ENCODE results near the gene TNS3. TPM values are rescaled to one million over a fixed set of nuclear protein-coding genes. Genes with fewer than 3 reads are reported as not detected.

TNS3 gene
- total and polyA plus RNA-seq, 10 of the 15 experiments (the other 5 are each of a cell fraction or from before 2014, with no cell fraction given), result 0.27 to 2.7 (median 0.79) TPM

- WGBS (ENCODE audit: insufficient coverage, insufficient replicate concordance, low lambda C conversion rate, missing lambda C conversion rate), result 36% methylated on average over 6 of the region's 6 CpGs
- ChIA-PET RAD21 (ENCODE audit: unreplicated experiment) (no interaction called here), SMC1A (ENCODE audit: uncharacterized antibody, unreplicated experiment) (no interaction called here), CTCF (interaction anchor here (0.7 kb wide), 1 partner anchor 30 kb away, joined by 3 read pairs; no protein-coding TSS in a partner anchor), POLR2A (no interaction called here)
- in situ Hi-C loops (cut with MboI) (no loop called here), intact Hi-C loops (cut with micrococcal nuclease; ENCODE audit: unreplicated experiment) (no loop called here)
- no peak overlapping the region for H3K9ac ChIP-seq (ENCODE audit: control insufficient read depth, insufficient read depth, low read length)
- BruUV-seq (replicated peaks), result no TSS peak
- H3K4me1 ChIP-seq (ENCODE audit: control insufficient read depth, insufficient read depth, low read length), result peaks cover 12% of the 10 kb centered on the region
- H2AFZ ChIP-seq (ENCODE audit: control insufficient read depth, low read depth, low read length), result no peak overlapping the region
- H3K36me3 ChIP-seq (ENCODE audit: control insufficient read depth in 2 of 2, insufficient read depth in 2 of 2, low read length in 1 of 2), result no peaks in the 10 kb centered on the region
- TF ChIP-seq RAD21 (IDR thresholded peaks at IDR 0.05; ENCODE audit: insufficient read depth, low read depth, low read length) (no peak), STAT1 (conservative IDR thresholded peaks at IDR 0.05) (no peak), PAX5 (IDR thresholded peaks at IDR 0.05; ENCODE audit: borderline replicate concordance, low read depth, low read length) (no peak)
- no peak overlapping the region for H3K27ac ChIP-seq (ENCODE audit: control insufficient read depth, insufficient read depth)
- no peak overlapping the region for H3K4me2 ChIP-seq (ENCODE audit: control insufficient read depth, insufficient read depth)
- H3K9me3 ChIP-seq (replicated peaks; ENCODE audit: control insufficient read depth, insufficient read depth, low read length), result no peaks in the 10 kb centered on the region
- H3K27me3 ChIP-seq (replicated peaks in 1 of 2; ENCODE audit: control insufficient read depth in 2 of 2, insufficient read depth in 2 of 2, low read length in 1 of 2), result no peaks in the 10 kb centered on the region; a peak in 1 of 4 replicates
- no peaks in the 10 kb centered on the region for H4K20me1 ChIP-seq (ENCODE audit: control insufficient read depth, insufficient read depth)
- DNase-seq (ENCODE audit: low read depth, low spot score) (no peak), FAIRE-seq (no peak), ATAC-seq (no peak)
- no peak overlapping the region for H3K4me3 ChIP-seq
- H3K79me2 ChIP-seq (ENCODE audit: control insufficient read depth, insufficient read depth, low read length), result no peaks in the 10 kb centered on the region
Measured at GRCh38 chr7:47293884-47294555, 287.9 kb downstream of the TNS3 start.

- RAD21 ChIA-PET (ENCODE audit: unreplicated experiment), result no interaction called here
- no peak overlapping the region for H3K4me2 ChIP-seq (ENCODE audit: control insufficient read depth, insufficient read depth)
- no peak overlapping the region for H3K27ac ChIP-seq (ENCODE audit: control insufficient read depth, insufficient read depth)
- POLR2A ChIA-PET, result no interaction called here
- ATAC-seq, result no peak
- no peak overlapping the region for H3K4me3 ChIP-seq
- H3K9ac ChIP-seq (ENCODE audit: control insufficient read depth, insufficient read depth, low read length), result no peak overlapping the region
- CTCF ChIA-PET, result interaction anchor here (1.8 kb wide), 1 partner anchor 26 kb away, joined by 7 read pairs; no protein-coding TSS in a partner anchor
- no peak overlapping the region for H2AFZ ChIP-seq (ENCODE audit: control insufficient read depth, low read depth, low read length)
- in situ Hi-C loops (cut with MboI), result no loop called here
- no peak for DNase-seq (ENCODE audit: low read depth, low spot score)
- H3K79me2 ChIP-seq (ENCODE audit: control insufficient read depth, insufficient read depth, low read length), result no peaks in the 10 kb centered on the region
- H3K36me3 ChIP-seq (ENCODE audit: control insufficient read depth in 2 of 2, insufficient read depth in 2 of 2, low read length in 1 of 2), result no peaks in the 10 kb centered on the region
- intact Hi-C loops (cut with micrococcal nuclease; ENCODE audit: unreplicated experiment), result no loop called here
- BruUV-seq (replicated peaks), result no TSS peak
- SMC1A ChIA-PET (ENCODE audit: uncharacterized antibody, unreplicated experiment), result interaction anchor here (0.7 kb wide), 1 partner anchor 27 kb away, joined by 3 read pairs; no protein-coding TSS in a partner anchor
- no peaks in the 10 kb centered on the region; a peak in 1 of 4 replicates for H3K27me3 ChIP-seq (replicated peaks in 1 of 2; ENCODE audit: control insufficient read depth in 2 of 2, insufficient read depth in 2 of 2, low read length in 1 of 2)
- no peaks in the 10 kb centered on the region for H4K20me1 ChIP-seq (ENCODE audit: control insufficient read depth, insufficient read depth)
- 96% methylated on average over 4 of the region's 4 CpGs for WGBS (ENCODE audit: insufficient coverage, insufficient replicate concordance, low lambda C conversion rate, missing lambda C conversion rate)
- peaks cover 12% of the 10 kb centered on the region for H3K4me1 ChIP-seq (ENCODE audit: control insufficient read depth, insufficient read depth, low read length)
- FAIRE-seq, result no peak
- H3K9me3 ChIP-seq (replicated peaks; ENCODE audit: control insufficient read depth, insufficient read depth, low read length), result no peaks in the 10 kb centered on the region
- no peak for TF ChIP-seq TCF12 (IDR thresholded peaks at IDR 0.05; ENCODE audit: low read depth, low read length)
- no peak for TF ChIP-seq NRF1 (conservative IDR thresholded peaks at IDR 0.05; ENCODE audit: low read depth, low read length)
- TF ChIP-seq YBX1 (IDR thresholded peaks at IDR 0.05), result no peak
- TF ChIP-seq NFYB (IDR thresholded peaks at IDR 0.05; ENCODE audit: insufficient read depth, low read depth, low read length), result no peak
- no peak for TF ChIP-seq PBX3 (IDR thresholded peaks at IDR 0.05; ENCODE audit: insufficient replicate concordance, low read depth, low read length)
- TF ChIP-seq ZNF207 (IDR thresholded peaks at IDR 0.05; ENCODE audit: borderline replicate concordance), result no peak
- no peak for TF ChIP-seq ELK1 (IDR thresholded peaks at IDR 0.05; ENCODE audit: low read depth, low read length)
- TF ChIP-seq DPF2 (IDR thresholded peaks at IDR 0.05), result no peak
- TF ChIP-seq HDGF (IDR thresholded peaks at IDR 0.05), result no peak
- TF ChIP-seq NBN (IDR thresholded peaks at IDR 0.05), result no peak
- TF ChIP-seq IRF4 (IDR thresholded peaks at IDR 0.05; ENCODE audit: low read depth, low read length), result no peak
- no peak for TF ChIP-seq ZZZ3 (IDR thresholded peaks at IDR 0.05; ENCODE audit: control insufficient read depth, insufficient read length, low read depth)
Measured at GRCh38 chr7:47292832-47293309, 289.0 kb downstream of the TNS3 start.

Data from GM12878 (cell line).